Stomach (tissue), 9 donors: ENCODE results near the gene MRPL28. TPM values are rescaled to one million over a fixed set of nuclear protein-coding genes. Genes with fewer than 3 reads are reported as not detected.
"Not testable (repeated sequence)": the region's sequence is repeated elsewhere in the genome, so short reads cannot be mapped to it uniquely, and the experiment has no call there.

Experiments used
- DNase-seq, 2 donors: peaks; one replicate each; pipeline versions ENCODE4 v3.0.0 to v3.0.0-alpha.2; 2013 to 2019
- H3K27ac ChIP-seq, 5 donors: fragments of 200-600 bp in 4 of 5; sonication (generic) in 4 of 5; one replicate each; pipeline ENCODE4 v1.5.1; 2013 to 2019; ENCODE audit warnings: mild to moderate bottlenecking in 1 of 5, moderate library complexity in 1 of 5
- H3K27me3 ChIP-seq, 3 donors: fragments of 200-600 bp; sonication (generic); one replicate each; pipeline ENCODE4 v1.5.1; 2017 to 2019; ENCODE audit warnings: mixed run types in 1 of 3
- H3K36me3 ChIP-seq, 4 donors: fragments of 200-600 bp; sonication (generic); 1 replicate in 3 of 4; 2 replicates in 1 of 4; pipeline ENCODE4 v1.5.1; 2016 to 2019
- H3K4me1 ChIP-seq, 4 donors: fragments of 200-600 bp; sonication (generic); one replicate each; pipeline ENCODE4 v1.5.1; 2016 to 2019
- H3K4me3 ChIP-seq, 4 donors: fragments of 200-600 bp; sonication (generic) in 3 of 4; one replicate each; pipeline ENCODE4 v1.5.1; 2016 to 2019; ENCODE audit warnings: mild to moderate bottlenecking in 1 of 4
- H3K9me3 ChIP-seq, 4 donors: fragments of 200-600 bp; sonication (generic); one replicate each; pipeline ENCODE4 v1.5.1; 2016 to 2019
- CTCF ChIP-seq, 7 experiments: fragments of 450-650 bp in 4 of 7; fragments of 200-600 bp in 3 of 7; sonication (generic) in 3 of 7; IDR thresholded peaks; one replicate each; pipeline ENCODE4 v1.5.1; 2016 to 2019; ENCODE audit warnings: antibody characterized with exemption in 7 of 7, control low read depth in 2 of 7, mild to moderate bottlenecking in 1 of 7
- EP300 ChIP-seq: sonication (generic); formaldehyde crosslinking; IDR thresholded peaks from one replicate; pipeline ENCODE4 v1.6.1; 2017; ENCODE audit warnings: antibody characterized with exemption
- POLR2A ChIP-seq, 4 donors: fragments of 450-650 bp; IDR thresholded peaks; one replicate each; pipeline ENCODE4 v1.6.1; 2016; ENCODE audit warnings: antibody characterized with exemption in 4 of 4, control low read depth in 2 of 4, mild to moderate bottlenecking in 1 of 4, moderate library complexity in 1 of 4
- POLR2AphosphoS5 ChIP-seq, 3 donors: sonication (generic); formaldehyde crosslinking; IDR thresholded peaks; one replicate each; pipeline ENCODE4 v1.6.1; 2016; ENCODE audit warnings: antibody characterized with exemption in 3 of 3
- WGBS, 5 donors: extraction: QIAGEN DNeasy Blood & Tissue Kit in 3 of 5; methylation state at CpG; one replicate each; pipeline versions ENCODE4 v1.1.5 to v1.1.7; 2013 to 2018; 5-methylcytosine and 5-hydroxymethylcytosine counted together
- intact Hi-C: fragments of 100-400 bp; cut with DNase I; formaldehyde crosslinking; loops from one replicate; pipeline ENCODE4 v1.15.1; 2023; ENCODE audit warnings: low total_unique reads
- polyA plus RNA-seq, 3 donors: library from polyadenylated mRNA; stranded (reverse); fragments of 200-250 nt; gene quantifications; one replicate each; pipeline ENCODE4 v1.2.3, GENCODE V29; 2013
- total RNA-seq, 5 donors: library from RNA; depleted of rRNA; stranded (reverse); fragments of >200 nt; gene quantifications; one replicate each; pipeline versions ENCODE4 v1.1.0 to v1.2.3, GENCODE V29; 2014 to 2016
- donor health status: healthy with polysubstance abuse.
- donor health status: Bipolar disorder and iron deficiency.
- donor health status: healthy.

MRPL28 gene
- total and polyA plus RNA-seq, 8 donors = 9.9 to 106 (median 56.6) TPM

GRCh38 chr16:347203-347602 is 23.1 kb downstream of the MRPL28 start:
- no peak for TF ChIP-seq POLR2A (IDR thresholded peaks at IDR 0.05)
- TF ChIP-seq CTCF (IDR thresholded peaks at IDR 0.05) = no peak
- no peak for TF ChIP-seq EP300
- TF ChIP-seq POLR2AphosphoS5 (IDR thresholded peaks at IDR 0.05) = no peak
- WGBS, 5 donors = 83 to 90% (median 88%) methylated on average over 6 of the region's 6 CpGs
- Histone ChIP-seq H3K27ac (no peak overlapping the region), H3K4me1 (peaks cover 7 to 45% (median 21%) of the 10 kb centered on the region in 4 donors), H3K4me3 (no peak overlapping the region), H3K27me3 (no peaks in the 10 kb centered on the region), H3K36me3 (peaks cover 10 to 51% (median 38%) of the 10 kb centered on the region in 4 donors), H3K9me3 (no peaks in the 10 kb centered on the region)
- DNase-seq = no peak
- intact Hi-C loops = no loop called here

- no peak for TF ChIP-seq EP300
- TF ChIP-seq POLR2AphosphoS5 (IDR thresholded peaks at IDR 0.05) = no peak
- no peak for TF ChIP-seq CTCF (IDR thresholded peaks at IDR 0.05)
- TF ChIP-seq POLR2A (IDR thresholded peaks at IDR 0.05) = no peak
- Histone ChIP-seq H3K27ac (no peak overlapping the region), H3K27me3 (no peaks in the 10 kb centered on the region), H3K4me1 (peaks cover 5 to 44% (median 18%) of the 10 kb centered on the region in 4 donors), H3K4me3 (no peak overlapping the region), H3K36me3 (peaks cover 10 to 52% (median 39%) of the 10 kb centered on the region in 4 donors), H3K9me3 (no peaks in the 10 kb centered on the region)
- intact Hi-C loops = no loop called here
- DNase-seq = no peak
- WGBS, 5 donors = 86 to 93% (median 89%) methylated on average over 15 of the region's 15 CpGs
These were observed 23.8 kb downstream of the MRPL28 start for GRCh38 chr16:346587-346986.

- 81 to 91% (median 88%) methylated on average over 11 of the region's 11 CpGs for WGBS, 5 donors
- Histone ChIP-seq H3K27ac (no peak overlapping the region), H3K4me3 (no peak overlapping the region), H3K36me3 (peaks cover 10 to 54% (median 41%) of the 10 kb centered on the region in 4 donors), H3K9me3 (no peaks in the 10 kb centered on the region), H3K27me3 (no peaks in the 10 kb centered on the region), H3K4me1 (peaks cover 0 to 44% (median 12%) of the 10 kb centered on the region in 4 donors)
- intact Hi-C loops = no loop called here
- DNase-seq = no peak
- TF ChIP-seq POLR2A (IDR thresholded peaks at IDR 0.05) = no peak
- no peak for TF ChIP-seq EP300
- no peak for TF ChIP-seq POLR2AphosphoS5 (IDR thresholded peaks at IDR 0.05)
- TF ChIP-seq CTCF (IDR thresholded peaks at IDR 0.05) = no peak
These were observed 24.6 kb downstream of the MRPL28 start for GRCh38 chr16:345772-346171.

GRCh38 chr16:342455-343213 is 27.7 kb downstream of the MRPL28 start:
- no peak overlapping the region for H3K27ac ChIP-seq
- H3K4me1 ChIP-seq = peaks cover 5 to 50% (median 23%) of the 10 kb centered on the region in 4 donors
- no peaks in the 10 kb centered on the region for H3K27me3 ChIP-seq
- no peaks in the 10 kb centered on the region for H3K9me3 ChIP-seq
- no peak overlapping the region for H3K4me3 ChIP-seq
- DNase-seq = no peak
- TF ChIP-seq POLR2AphosphoS5 (IDR thresholded peaks at IDR 0.05) = no peak
- TF ChIP-seq CTCF (IDR thresholded peaks at IDR 0.05) = no peak
- no peak for TF ChIP-seq POLR2A (IDR thresholded peaks at IDR 0.05)
- TF ChIP-seq EP300 = no peak
- WGBS, 5 donors = 85 to 96% (median 90%) methylated on average over 9 to 18 of the region's 18 CpGs
- peaks cover 10 to 60% (median 41%) of the 10 kb centered on the region in 4 donors for H3K36me3 ChIP-seq
- intact Hi-C loops = no loop called here

GRCh38 chr16:341974-342336 is 28.4 kb downstream of the MRPL28 start:
- DNase-seq, intact Hi-C loops, H3K9me3 ChIP-seq, H3K27me3 ChIP-seq, H3K27ac ChIP-seq, H3K4me3 ChIP-seq: not testable (repeated sequence)
- H3K4me1 ChIP-seq = peaks cover 5 to 44% (median 28%) of the 10 kb centered on the region in 4 donors
- WGBS, 5 donors = 77 to 86% (median 82%) methylated on average over 10 to 13 of the region's 13 CpGs
- H3K36me3 ChIP-seq = peaks cover 10 to 54% (median 41%) of the 10 kb centered on the region in 4 donors

GRCh38 chr16:341095-341973 is 29.0 kb downstream of the MRPL28 start:
- Histone ChIP-seq H3K4me1 (peaks cover 5 to 51% (median 27%) of the 10 kb centered on the region in 4 donors), H3K36me3 (peaks cover 8 to 48% (median 36%) of the 10 kb centered on the region in 4 donors)
- H3K9me3 ChIP-seq, H3K4me3 ChIP-seq, DNase-seq, H3K27ac ChIP-seq, intact Hi-C loops, H3K27me3 ChIP-seq: not testable (repeated sequence)
- 93 to 96% (median 95%) methylated on average over 20 to 47 of the region's 47 CpGs for WGBS, 5 donors
